Neural progenitor cell (in vitro differentiated cells): ENCODE results near the gene RNF144A. TPM values are rescaled to one million over a fixed set of nuclear protein-coding genes. Genes with fewer than 3 reads are reported as not detected.
A peak's percentile ranks its signal among the peaks of the same experiment; 100 is the strongest.

Experiments
- DNase-seq: peaks from one replicate; pipeline ENCODE4 v3.0.0-alpha.2; 2016; ENCODE audit warnings: low spot score
- H2AFZ ChIP-seq: fragments of 200-600 bp; sonication (generic); replicated peaks from 2 replicates; pipeline ENCODE4 v1.6.1; 2016; ENCODE audit warnings: antibody characterized with exemption
- H3F3A ChIP-seq: fragments of 200-600 bp; sonication (generic); 2 replicates; pipeline ENCODE4 v1.6.1; 2016; ENCODE audit warnings: antibody characterized with exemption, low read depth
- H3K27ac ChIP-seq: fragments of 200-600 bp; sonication (generic); 2 replicates; pipeline ENCODE4 v1.5.1; 2016; ENCODE audit warnings: mild to moderate bottlenecking
- H3K27me3 ChIP-seq: fragments of 200-600 bp; sonication (generic); 2 replicates; pipeline ENCODE4 v1.6.1; 2016; ENCODE audit warnings: mild to moderate bottlenecking, moderate library complexity
- H3K36me3 ChIP-seq: fragments of 200-600 bp; sonication (generic); 2 replicates; pipeline ENCODE4 v1.5.1; 2016
- H3K4me1 ChIP-seq: fragments of 200-600 bp; sonication (generic); 2 replicates; pipeline ENCODE4 v1.6.1; 2016; ENCODE audit warnings: mixed run types
- H3K4me2 ChIP-seq: fragments of 200-600 bp; sonication (generic); 2 replicates; pipeline ENCODE4 v1.6.1; 2016
- H3K4me3 ChIP-seq: fragments of 200-600 bp; sonication (generic); 2 replicates; pipeline ENCODE4 v1.5.1; 2016
- H3K79me2 ChIP-seq: fragments of 200-600 bp; sonication (generic); 2 replicates; pipeline ENCODE4 v1.6.1; 2016; ENCODE audit warnings: low read depth
- H3K9ac ChIP-seq: fragments of 200-600 bp; sonication (generic); 2 replicates; pipeline ENCODE4 v1.6.1; 2016
- H3K9me3 ChIP-seq: fragments of 200-600 bp; sonication (generic); 2 replicates; pipeline ENCODE4 v1.5.1; 2016; ENCODE audit warnings: low read depth
- H4K20me1 ChIP-seq: fragments of 200-600 bp; sonication (generic); 2 replicates; pipeline ENCODE4 v1.6.1; 2016; ENCODE audit warnings: low read depth
- H3K27ac Mint-ChIP-seq: 3 replicates; pipeline ENCODE4 v1.8.0; 2021; ENCODE audit warnings: mixed read lengths
- H3K27me3 Mint-ChIP-seq: 2 replicates; pipeline ENCODE4 v1.8.0; 2022; ENCODE audit warnings: low read depth, mild to moderate bottlenecking, inconsistent platforms, moderate library complexity, mixed read lengths; ENCODE audit not compliant: insufficient read depth
- H3K36me3 Mint-ChIP-seq: 3 replicates; pipeline ENCODE4 v1.8.0; 2021; ENCODE audit warnings: mixed read lengths
- H3K4me1 Mint-ChIP-seq: 3 replicates; pipeline ENCODE4 v1.8.0; 2021; ENCODE audit warnings: mixed read lengths
- H3K4me3 Mint-ChIP-seq: 3 replicates; pipeline ENCODE4 v1.8.0; 2021; ENCODE audit warnings: mild to moderate bottlenecking, moderate library complexity, mixed read lengths
- H3K9me3 Mint-ChIP-seq: 3 replicates; pipeline ENCODE4 v1.8.0; 2020; ENCODE audit warnings: mixed read lengths
- EZH2 ChIP-seq: fragments of 200-600 bp; sonication (generic); IDR thresholded peaks from 2 replicates; pipeline ENCODE4 v1.6.1; 2017; ENCODE audit warnings: antibody characterized with exemption, mild to moderate bottlenecking, moderate library complexity
- EZH2phosphoT487 ChIP-seq: fragments of 200-600 bp; sonication (generic); IDR thresholded peaks from 2 replicates; pipeline ENCODE4 v1.6.1; 2017; ENCODE audit warnings: antibody characterized with exemption
- total RNA-seq: library from RNA; depleted of rRNA; stranded (reverse); fragments of >200 nt; gene quantifications from 2 replicates; pipeline ENCODE4 v1.2.3, GENCODE V29; 2015; ENCODE audit warnings: low replicate concordance
- TF ChIP-seq, protein P1 (sequence below): fragments of 200-600 bp; sonication (generic); IDR thresholded peaks from 2 replicates; pipeline ENCODE4 v1.5.1; 2017; ENCODE audit warnings: antibody characterized with exemption, mild to moderate bottlenecking

The RNF144A gene
- total RNA-seq, 1 donor from 2014 or later, result 32.0 TPM

DNA sequence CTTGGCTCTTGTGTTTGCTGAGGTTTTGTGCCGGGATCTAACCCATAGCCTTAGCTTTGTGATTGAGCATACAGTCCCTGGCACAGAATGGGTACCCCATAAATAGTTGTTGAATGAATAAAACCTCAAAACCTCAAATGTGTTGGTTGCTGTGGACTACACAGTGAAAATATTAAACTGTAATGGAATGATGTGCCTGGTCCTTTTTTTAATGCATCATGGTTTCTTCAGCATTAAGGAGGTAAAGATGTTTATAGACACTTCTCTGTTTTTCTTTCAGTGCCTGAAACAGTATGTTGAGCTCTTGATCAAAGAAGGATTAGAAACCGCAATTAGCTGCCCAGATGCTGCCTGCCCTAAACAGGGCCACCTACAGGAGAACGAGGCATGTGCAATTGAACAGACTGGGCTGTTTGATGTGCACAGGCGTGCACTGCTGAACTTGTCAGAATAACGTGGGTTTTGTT lies 97.0 kb downstream of the RNF144A start:
- no peaks in the 10 kb centered on the region for H3K9me3 Mint-ChIP-seq
- Histone ChIP-seq H3K4me3 (no peak overlapping the region), H3F3A (no peaks in the 10 kb centered on the region), H3K9ac (no peak overlapping the region), H3K9me3 (no peaks in the 10 kb centered on the region), H3K27ac (no peak overlapping the region), H4K20me1 (peaks cover 6% of the 10 kb centered on the region), H3K79me2 (no peaks in the 10 kb centered on the region), H3K27me3 (no peaks in the 10 kb centered on the region), H3K4me2 (no peak overlapping the region), H3K4me1 (peaks cover 11% of the 10 kb centered on the region), H3K36me3 (no peaks in the 10 kb centered on the region), H2AFZ (no peak overlapping the region)
- no peaks in the 10 kb centered on the region for H3K27me3 Mint-ChIP-seq
- TF ChIP-seq EZH2, result no peak
- TF ChIP-seq, protein P1, sequence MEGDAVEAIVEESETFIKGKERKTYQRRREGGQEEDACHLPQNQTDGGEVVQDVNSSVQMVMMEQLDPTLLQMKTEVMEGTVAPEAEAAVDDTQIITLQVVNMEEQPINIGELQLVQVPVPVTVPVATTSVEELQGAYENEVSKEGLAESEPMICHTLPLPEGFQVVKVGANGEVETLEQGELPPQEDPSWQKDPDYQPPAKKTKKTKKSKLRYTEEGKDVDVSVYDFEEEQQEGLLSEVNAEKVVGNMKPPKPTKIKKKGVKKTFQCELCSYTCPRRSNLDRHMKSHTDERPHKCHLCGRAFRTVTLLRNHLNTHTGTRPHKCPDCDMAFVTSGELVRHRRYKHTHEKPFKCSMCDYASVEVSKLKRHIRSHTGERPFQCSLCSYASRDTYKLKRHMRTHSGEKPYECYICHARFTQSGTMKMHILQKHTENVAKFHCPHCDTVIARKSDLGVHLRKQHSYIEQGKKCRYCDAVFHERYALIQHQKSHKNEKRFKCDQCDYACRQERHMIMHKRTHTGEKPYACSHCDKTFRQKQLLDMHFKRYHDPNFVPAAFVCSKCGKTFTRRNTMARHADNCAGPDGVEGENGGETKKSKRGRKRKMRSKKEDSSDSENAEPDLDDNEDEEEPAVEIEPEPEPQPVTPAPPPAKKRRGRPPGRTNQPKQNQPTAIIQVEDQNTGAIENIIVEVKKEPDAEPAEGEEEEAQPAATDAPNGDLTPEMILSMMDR, result peak; percentile 77
- H3K4me3 Mint-ChIP-seq, result no peak overlapping the region
- peaks cover 15% of the 10 kb centered on the region for H3K36me3 Mint-ChIP-seq
- H3K27ac Mint-ChIP-seq, result no peak overlapping the region
- DNase-seq, result peak; percentile 69
- H3K4me1 Mint-ChIP-seq, result peaks cover 67% of the 10 kb centered on the region

DNA sequence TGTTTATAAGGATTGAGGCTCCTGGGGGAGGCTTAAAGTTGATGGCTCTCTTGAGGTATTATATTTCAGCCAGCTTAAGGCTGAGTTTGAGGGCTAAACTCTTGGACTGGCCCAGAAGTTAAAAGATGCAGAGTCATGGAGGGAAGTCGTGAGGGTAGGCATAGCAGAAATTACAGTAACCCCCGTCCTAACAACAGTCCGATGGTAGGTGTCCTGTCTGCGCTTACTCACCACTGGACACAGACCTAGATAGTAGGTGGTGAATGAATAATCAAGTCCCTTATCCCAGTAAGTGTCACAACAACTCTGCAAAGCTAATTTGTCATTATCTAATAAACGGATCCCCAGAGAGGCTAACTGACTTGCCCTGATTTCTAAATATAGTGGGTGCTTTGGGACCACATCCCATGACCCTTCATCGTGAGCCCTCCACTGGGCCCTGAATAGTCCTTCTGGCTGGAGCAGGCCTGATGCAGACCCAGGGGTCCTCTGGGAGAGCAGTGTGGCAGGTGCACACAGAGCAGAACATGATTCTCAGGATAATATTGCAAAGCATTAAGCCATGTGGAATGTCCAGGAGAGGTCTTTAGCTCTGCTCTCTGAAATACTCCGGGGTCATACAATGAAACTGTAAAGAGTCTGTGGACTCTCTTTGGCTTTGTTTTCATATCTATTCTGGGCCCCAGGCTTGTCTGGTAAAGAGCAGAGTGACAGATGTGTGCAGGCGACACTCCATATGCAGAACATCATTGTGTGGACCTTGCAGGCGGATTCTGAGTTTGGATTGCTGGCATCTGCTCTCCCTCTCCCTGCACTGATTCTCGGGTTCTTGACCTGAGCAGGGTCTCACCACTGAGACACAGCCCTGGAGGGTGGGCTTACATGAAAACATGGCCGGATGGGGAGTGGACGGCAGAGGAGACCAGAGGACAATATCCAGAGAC lies 98.1 kb downstream of the RNF144A start:
- TF ChIP-seq, protein P1, result no peak
- TF ChIP-seq EZH2 (no peak), EZH2phosphoT487 (no peak)
- Mint-ChIP-seq H3K4me3 (no peak overlapping the region), H3K36me3 (peaks cover 22% of the 10 kb centered on the region), H3K4me1 (peaks cover 68% of the 10 kb centered on the region), H3K9me3 (no peaks in the 10 kb centered on the region), H3K27me3 (no peaks in the 10 kb centered on the region), H3K27ac (peak overlapping the region; percentile 61)
- H3K4me3 ChIP-seq, result no peak overlapping the region
- no peak for DNase-seq
- H3K36me3 ChIP-seq, result no peaks in the 10 kb centered on the region
- H3K9ac ChIP-seq, result no peak overlapping the region
- H3K27me3 ChIP-seq, result no peaks in the 10 kb centered on the region
- H3K79me2 ChIP-seq, result no peaks in the 10 kb centered on the region
- H3K4me2 ChIP-seq, result no peak overlapping the region
- H2AFZ ChIP-seq, result no peak overlapping the region
- H3K9me3 ChIP-seq, result no peaks in the 10 kb centered on the region
- H3K27ac ChIP-seq, result no peak overlapping the region
- peaks cover 11% of the 10 kb centered on the region for H3K4me1 ChIP-seq
- peaks cover 6% of the 10 kb centered on the region for H4K20me1 ChIP-seq
- no peaks in the 10 kb centered on the region for H3F3A ChIP-seq

DNA sequence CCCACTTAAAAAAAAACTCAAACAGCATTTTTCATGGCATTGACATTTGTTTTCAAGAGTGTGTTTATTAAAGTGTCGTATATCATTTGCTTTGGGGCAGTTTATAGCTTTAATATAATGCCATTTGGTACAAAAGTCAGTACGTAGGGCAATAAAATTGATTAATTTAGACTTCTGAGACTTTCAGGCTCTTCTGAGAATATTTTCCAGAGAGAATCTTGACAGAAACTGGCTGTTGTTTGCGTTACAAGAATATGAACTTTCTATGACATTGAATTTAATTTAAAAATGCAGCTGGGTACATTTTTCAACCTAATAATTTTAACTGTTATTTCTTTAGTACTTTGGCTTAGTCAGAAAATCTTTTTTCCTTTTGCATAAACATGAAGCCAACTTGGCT lies 98.9 kb downstream of the RNF144A start:
- Mint-ChIP-seq H3K27me3 (peaks cover 2% of the 10 kb centered on the region), H3K4me3 (no peak overlapping the region), H3K4me1 (peaks cover 63% of the 10 kb centered on the region), H3K9me3 (no peaks in the 10 kb centered on the region), H3K27ac (no peak overlapping the region), H3K36me3 (peaks cover 24% of the 10 kb centered on the region)
- H3F3A ChIP-seq, result no peaks in the 10 kb centered on the region
- no peak overlapping the region for H2AFZ ChIP-seq
- no peak overlapping the region for H3K9ac ChIP-seq
- peaks cover 11% of the 10 kb centered on the region for H3K4me1 ChIP-seq
- no peaks in the 10 kb centered on the region for H3K79me2 ChIP-seq
- peaks cover 6% of the 10 kb centered on the region for H4K20me1 ChIP-seq
- no peak overlapping the region for H3K4me2 ChIP-seq
- no peaks in the 10 kb centered on the region for H3K9me3 ChIP-seq
- no peak overlapping the region for H3K4me3 ChIP-seq
- no peak for DNase-seq
- no peaks in the 10 kb centered on the region for H3K27me3 ChIP-seq
- no peak for TF ChIP-seq EZH2phosphoT487
- no peak for TF ChIP-seq EZH2
- TF ChIP-seq, protein P1, result no peak
- H3K27ac ChIP-seq, result no peak overlapping the region
- no peaks in the 10 kb centered on the region for H3K36me3 ChIP-seq
